ENCODE results near the gene ETS2. TPM values are rescaled to one million over a fixed set of nuclear protein-coding genes. Genes with fewer than 3 reads are reported as not detected.

Gene ETS2
- total and polyA plus RNA-seq, 2 experiments from 2014 or later, result 19.5 to 36.8 TPM

DNA sequence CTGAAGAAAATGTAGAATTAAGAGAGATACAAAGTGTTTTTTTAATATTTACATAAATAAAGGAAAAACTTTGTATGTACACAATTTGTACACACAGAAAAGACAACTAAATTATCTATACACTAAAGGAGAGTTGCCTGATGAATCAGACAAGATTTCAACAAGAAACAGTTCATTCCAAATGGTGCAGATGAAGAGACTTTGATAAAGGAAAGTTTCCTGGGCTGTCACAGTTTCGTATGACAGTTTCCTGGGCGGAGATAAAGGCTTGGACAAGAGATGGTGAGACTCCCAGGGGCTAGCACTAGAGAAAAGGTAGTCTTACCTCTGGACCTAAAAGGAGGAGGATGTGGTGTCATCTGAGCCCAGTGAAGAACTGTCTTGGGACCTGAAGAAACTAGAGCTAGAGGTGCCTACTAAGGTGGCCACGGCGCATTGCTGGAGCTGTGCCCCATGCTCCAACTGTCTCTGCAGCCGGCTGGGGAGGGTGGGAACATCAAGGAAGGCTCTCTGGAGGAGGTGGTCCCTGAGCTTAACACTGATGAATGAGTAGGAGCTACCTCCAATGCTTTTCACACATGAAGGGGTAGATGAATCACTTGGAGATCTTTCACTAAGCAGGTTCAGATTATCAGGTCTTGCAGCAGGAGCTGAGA is 32.2 kb downstream of the ETS2 start (continued):
- TF ChIP-seq ZNF462 (CRISPR knock-in tag; IDR thresholded peaks at IDR 0.05) (no peak), CREB1 (CRISPR knock-in tag; IDR thresholded peaks at IDR 0.05; ENCODE audit: low read depth) (no peak), ZNF331 (CRISPR knock-in tag; IDR thresholded peaks at IDR 0.05; ENCODE audit: low read depth) (no peak)

GRCh38 chr21:38838598-38839327 is 33.0 kb downstream of the ETS2 start:
- no peaks in the 10 kb centered on the region for H3K79me2 ChIP-seq (replicated peaks; ENCODE audit: insufficient read depth)
- no peak overlapping the region for H3K4me3 Mint-ChIP-seq
- no peaks in the 10 kb centered on the region for H3K4me1 ChIP-seq (ENCODE audit: insufficient read depth)
- no peak for ATAC-seq
- H2AFZ ChIP-seq, result no peak overlapping the region
- no peaks in the 10 kb centered on the region for H3K9me2 ChIP-seq (ENCODE audit: insufficient read depth)
- no peak overlapping the region for H3K4me2 ChIP-seq
- no peaks in the 10 kb centered on the region for H3K27me3 ChIP-seq (ENCODE audit: insufficient read depth)
- no peaks in the 10 kb centered on the region; the same call in 2 of the 3 replicates for H3K36me3 Mint-ChIP-seq (ENCODE audit: low read depth)
- H3K36me3 ChIP-seq (ENCODE audit: insufficient read depth), result no peaks in the 10 kb centered on the region
- H3K4me3 ChIP-seq, result no peak overlapping the region
- H3K27ac ChIP-seq (ENCODE audit: low read depth), result no peak overlapping the region
- peaks cover 6% of the 10 kb centered on the region for H3K27me3 Mint-ChIP-seq (ENCODE audit: insufficient read depth, low read depth, poor library complexity)
- H3F3A ChIP-seq (replicated peaks; ENCODE audit: low read depth), result no peaks in the 10 kb centered on the region
- DNase-seq (ENCODE audit: low spot score), result no peak
- H3K9me3 Mint-ChIP-seq, result peaks cover 3% of the 10 kb centered on the region; the same call in 1 of the 3 replicates
- H3K4me1 Mint-ChIP-seq, result no peaks in the 10 kb centered on the region; the same call in 2 of the 3 replicates
- no peak overlapping the region for H3K27ac Mint-ChIP-seq
- no peaks in the 10 kb centered on the region for H4K20me1 ChIP-seq (replicated peaks; ENCODE audit: insufficient read depth)
- no peak for TF ChIP-seq EZH2phosphoT487 (IDR thresholded peaks at IDR 0.05; ENCODE audit: unreplicated experiment)
- TF ChIP-seq CREB1 (CRISPR knock-in tag; IDR thresholded peaks at IDR 0.05; ENCODE audit: low read depth), result no peak
- no peak for TF ChIP-seq STAT1 (IDR thresholded peaks at IDR 0.05; ENCODE audit: unreplicated experiment)
- no peak for TF ChIP-seq ETS1 (IDR thresholded peaks at IDR 0.05)
- TF ChIP-seq ZNF462 (CRISPR knock-in tag; IDR thresholded peaks at IDR 0.05), result no peak

All from GM23338 (cell line).